ENCODE measurements around the gene CNTN1.

- TF ChIP-seq, protein P1, sequence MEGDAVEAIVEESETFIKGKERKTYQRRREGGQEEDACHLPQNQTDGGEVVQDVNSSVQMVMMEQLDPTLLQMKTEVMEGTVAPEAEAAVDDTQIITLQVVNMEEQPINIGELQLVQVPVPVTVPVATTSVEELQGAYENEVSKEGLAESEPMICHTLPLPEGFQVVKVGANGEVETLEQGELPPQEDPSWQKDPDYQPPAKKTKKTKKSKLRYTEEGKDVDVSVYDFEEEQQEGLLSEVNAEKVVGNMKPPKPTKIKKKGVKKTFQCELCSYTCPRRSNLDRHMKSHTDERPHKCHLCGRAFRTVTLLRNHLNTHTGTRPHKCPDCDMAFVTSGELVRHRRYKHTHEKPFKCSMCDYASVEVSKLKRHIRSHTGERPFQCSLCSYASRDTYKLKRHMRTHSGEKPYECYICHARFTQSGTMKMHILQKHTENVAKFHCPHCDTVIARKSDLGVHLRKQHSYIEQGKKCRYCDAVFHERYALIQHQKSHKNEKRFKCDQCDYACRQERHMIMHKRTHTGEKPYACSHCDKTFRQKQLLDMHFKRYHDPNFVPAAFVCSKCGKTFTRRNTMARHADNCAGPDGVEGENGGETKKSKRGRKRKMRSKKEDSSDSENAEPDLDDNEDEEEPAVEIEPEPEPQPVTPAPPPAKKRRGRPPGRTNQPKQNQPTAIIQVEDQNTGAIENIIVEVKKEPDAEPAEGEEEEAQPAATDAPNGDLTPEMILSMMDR (tag by site-specific recombination; IDR thresholded peaks at IDR 0.05) = no peak
- TF ChIP-seq SETDB1 (IDR thresholded peaks at IDR 0.05; ENCODE audit: insufficient read length, low read length) (no peak), OSR2 (tag by site-specific recombination; IDR thresholded peaks at IDR 0.05) (no peak)
These were observed 250.1 kb downstream of the CNTN1 start for GRCh38 chr12:40942326-40942725.

All from HEK293 (cell line).